Fibroblast of villous mesenchyme (primary cell): ENCODE data around the gene FAM174B. TPM values are rescaled to one million over a fixed set of nuclear protein-coding genes. Genes with fewer than 3 reads are reported as not detected.

Source experiments
- DNase-seq: peaks from one replicate; pipeline ENCODE4 v3.0.0-alpha.2; 2010; ENCODE audit warnings: low read depth
- H3K4me3 ChIP-seq: 2 replicates; pipeline ENCODE4 v1.5.1; 2011; ENCODE audit warnings: low read depth, mild to moderate bottlenecking, low read length
- total RNA-seq: library from RNA; depleted of rRNA; stranded (reverse); fragments of >200 nt; gene quantifications from 2 replicates; pipeline ENCODE4 v1.2.3, GENCODE V29; 2012
- TF ChIP-seq, protein P1 (sequence below): IDR thresholded peaks from 2 replicates; pipeline ENCODE4 v1.5.1; 2012; ENCODE audit warnings: low read depth, mild to moderate bottlenecking, low read length; ENCODE audit not compliant: insufficient read depth

Gene FAM174B
- total RNA-seq, 1 donor = 3.9 TPM

DNA sequence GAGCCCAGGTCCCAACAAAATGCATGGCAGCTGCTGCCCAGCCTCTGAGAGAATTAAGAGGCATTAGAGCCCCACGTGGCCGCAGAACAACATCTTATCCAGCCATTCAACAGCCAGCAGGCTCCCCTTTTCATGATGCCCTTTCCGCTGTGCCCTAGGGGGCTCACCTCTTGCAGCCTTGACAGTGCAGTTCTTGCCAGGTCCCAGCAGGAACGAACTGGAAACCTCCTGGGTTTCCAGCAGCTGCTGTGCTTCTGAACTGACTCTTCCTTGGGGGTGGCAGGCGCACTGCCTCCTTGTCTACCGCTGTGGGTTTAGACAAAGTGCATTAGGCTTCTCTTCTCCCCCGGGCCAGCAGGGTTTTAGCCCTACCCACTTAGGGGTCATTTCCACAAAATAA, 85.2 kb downstream of the FAM174B start:
- DNase-seq = no peak
- TF ChIP-seq, protein P1, sequence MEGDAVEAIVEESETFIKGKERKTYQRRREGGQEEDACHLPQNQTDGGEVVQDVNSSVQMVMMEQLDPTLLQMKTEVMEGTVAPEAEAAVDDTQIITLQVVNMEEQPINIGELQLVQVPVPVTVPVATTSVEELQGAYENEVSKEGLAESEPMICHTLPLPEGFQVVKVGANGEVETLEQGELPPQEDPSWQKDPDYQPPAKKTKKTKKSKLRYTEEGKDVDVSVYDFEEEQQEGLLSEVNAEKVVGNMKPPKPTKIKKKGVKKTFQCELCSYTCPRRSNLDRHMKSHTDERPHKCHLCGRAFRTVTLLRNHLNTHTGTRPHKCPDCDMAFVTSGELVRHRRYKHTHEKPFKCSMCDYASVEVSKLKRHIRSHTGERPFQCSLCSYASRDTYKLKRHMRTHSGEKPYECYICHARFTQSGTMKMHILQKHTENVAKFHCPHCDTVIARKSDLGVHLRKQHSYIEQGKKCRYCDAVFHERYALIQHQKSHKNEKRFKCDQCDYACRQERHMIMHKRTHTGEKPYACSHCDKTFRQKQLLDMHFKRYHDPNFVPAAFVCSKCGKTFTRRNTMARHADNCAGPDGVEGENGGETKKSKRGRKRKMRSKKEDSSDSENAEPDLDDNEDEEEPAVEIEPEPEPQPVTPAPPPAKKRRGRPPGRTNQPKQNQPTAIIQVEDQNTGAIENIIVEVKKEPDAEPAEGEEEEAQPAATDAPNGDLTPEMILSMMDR = no peak
- no peak overlapping the region for H3K4me3 ChIP-seq

DNA sequence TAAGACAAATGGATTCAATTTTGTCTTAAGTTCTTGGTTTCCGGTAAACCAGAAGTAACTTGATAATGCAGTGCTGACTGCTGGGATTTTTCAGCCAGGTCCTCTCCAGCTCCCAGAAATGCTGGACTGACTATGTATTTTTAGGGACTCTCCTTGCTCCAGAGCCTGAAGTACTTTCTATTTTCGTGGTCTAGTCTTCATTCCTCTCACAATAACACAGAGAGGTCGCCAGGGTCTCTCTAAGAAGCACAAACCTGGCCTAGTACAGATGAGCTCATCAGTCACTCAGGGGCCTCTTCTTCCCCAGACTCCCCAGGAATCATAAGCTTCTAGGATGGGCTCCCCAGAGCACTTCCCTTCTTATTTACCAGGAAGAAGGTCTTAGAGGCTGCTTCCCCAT, 85.8 kb downstream of the FAM174B start:
- H3K4me3 ChIP-seq = no peak overlapping the region
- DNase-seq = no peak
- TF ChIP-seq, protein P1 = no peak

Other genes with a start within 250 kb of the FAM174B start
- 85.7 and 102 TPM in 2 replicates for gene CHD2, start 244.5 kb upstream of the FAM174B start, total RNA-seq